BJ (cell line): ENCODE results near the gene VPS37C. TPM values are rescaled to one million over a fixed set of nuclear protein-coding genes. Genes with fewer than 3 reads are reported as not detected.

ENCODE experiments used
- CTCF ChIA-PET: fragments of 350-600 bp; formaldehyde crosslinking; extraction: SDS; loops from one replicate; lab custom pipeline; 2021; ENCODE audit warnings: antibody characterized with exemption, inconsistent platforms; lab: Yijun Ruan, JAX
- POLR2A ChIA-PET: fragments of 300-600 bp; sonication (Branson Sonifier 250); formaldehyde crosslinking; extraction: SDS; loops from one replicate; lab custom pipeline; 2021; ENCODE audit warnings: antibody characterized with exemption; lab: Charles Lee
- DNase-seq: peaks from one replicate; pipeline ENCODE4 v3.0.0-alpha.2; 2011; ENCODE audit warnings: low read depth
- H3K27me3 ChIP-seq: 2 replicates; pipeline ENCODE4 v1.6.0; 2011; ENCODE audit warnings: low read length; ENCODE audit not compliant: control insufficient read depth, insufficient read depth
- H3K36me3 ChIP-seq: 2 replicates; pipeline ENCODE4 v1.5.1; 2011; ENCODE audit warnings: low read length; ENCODE audit not compliant: control insufficient read depth, insufficient read depth
- H3K4me3 ChIP-seq: 2 replicates; pipeline ENCODE4 v1.5.1; 2011; ENCODE audit warnings: low read depth, mild to moderate bottlenecking, control low read depth, low read length
- CTCF ChIP-seq: IDR thresholded peaks from 2 replicates; pipeline ENCODE4 v1.5.1; 2011; ENCODE audit warnings: low read depth, mild to moderate bottlenecking, control low read depth, inconsistent platforms, low read length, moderate library complexity; ENCODE audit not compliant: insufficient read depth
- polyA plus RNA-seq: library from polyadenylated mRNA; depleted of rRNA; stranded (reverse); fragments of >200 nt; gene quantifications from 2 replicates; pipeline ENCODE4 v1.2.3, GENCODE V29; 2011

The VPS37C gene
- polyA plus RNA-seq, 1 experiment: 17.5 TPM

DNA sequence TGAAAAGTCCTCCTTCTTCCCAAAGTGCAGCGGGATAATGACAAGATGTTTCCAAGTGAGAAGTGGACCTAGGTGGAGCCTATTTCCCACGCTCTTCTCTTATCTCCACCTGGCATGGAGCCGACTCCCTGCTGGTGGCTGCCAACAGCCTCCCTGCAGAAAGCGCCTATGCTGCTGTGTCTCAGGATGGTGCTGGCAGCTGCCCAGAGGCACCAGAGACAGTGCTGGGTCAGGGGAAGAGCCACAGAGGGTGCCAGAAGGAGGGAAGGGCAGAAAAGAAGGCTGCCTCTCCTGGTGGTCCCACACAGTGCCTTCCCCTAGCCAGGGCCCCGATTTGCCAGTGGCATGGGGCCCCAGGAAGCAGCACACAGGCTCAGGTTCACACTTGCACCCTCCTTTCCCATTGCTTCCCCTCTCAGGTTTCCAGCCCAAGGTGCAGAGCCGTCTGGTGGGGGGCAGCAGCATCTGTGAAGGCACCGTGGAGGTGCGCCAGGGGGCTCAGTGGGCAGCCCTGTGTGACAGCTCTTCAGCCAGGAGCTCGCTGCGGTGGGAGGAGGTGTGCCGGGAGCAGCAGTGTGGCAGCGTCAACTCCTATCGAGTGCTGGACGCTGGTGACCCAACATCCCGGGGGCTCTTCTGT lies 39.9 kb downstream of the VPS37C start:
- H3K36me3 ChIP-seq: no peaks in the 10 kb centered on the region

GRCh38 chr11:61120706-61121191 lies 40.5 kb downstream of the VPS37C start:
- no peak overlapping the region for H3K4me3 ChIP-seq
- TF ChIP-seq CTCF: no peak
- no peak for DNase-seq
- H3K36me3 ChIP-seq: no peaks in the 10 kb centered on the region
- ChIA-PET POLR2A (no interaction called here), CTCF (interaction anchor here (2.2 kb wide), 1 partner anchor 9 kb away, joined by 13 read pairs; no protein-coding TSS in a partner anchor)
- peaks cover 5% of the 10 kb centered on the region for H3K27me3 ChIP-seq

More for the DNA sequence above, 39.9 kb downstream of the VPS37C start:
- POLR2A ChIA-PET: no interaction called here
- CTCF ChIA-PET: interaction anchor here (1.2 to 2.2 kb wide), 2 partner anchors 8 to 151 kb away, joined by 3 to 13 read pairs; no protein-coding TSS in a partner anchor
- no peak for DNase-seq
- Histone ChIP-seq H3K4me3 (no peak overlapping the region), H3K27me3 (peaks cover 8% of the 10 kb centered on the region)
- TF ChIP-seq CTCF: no peak

DNA sequence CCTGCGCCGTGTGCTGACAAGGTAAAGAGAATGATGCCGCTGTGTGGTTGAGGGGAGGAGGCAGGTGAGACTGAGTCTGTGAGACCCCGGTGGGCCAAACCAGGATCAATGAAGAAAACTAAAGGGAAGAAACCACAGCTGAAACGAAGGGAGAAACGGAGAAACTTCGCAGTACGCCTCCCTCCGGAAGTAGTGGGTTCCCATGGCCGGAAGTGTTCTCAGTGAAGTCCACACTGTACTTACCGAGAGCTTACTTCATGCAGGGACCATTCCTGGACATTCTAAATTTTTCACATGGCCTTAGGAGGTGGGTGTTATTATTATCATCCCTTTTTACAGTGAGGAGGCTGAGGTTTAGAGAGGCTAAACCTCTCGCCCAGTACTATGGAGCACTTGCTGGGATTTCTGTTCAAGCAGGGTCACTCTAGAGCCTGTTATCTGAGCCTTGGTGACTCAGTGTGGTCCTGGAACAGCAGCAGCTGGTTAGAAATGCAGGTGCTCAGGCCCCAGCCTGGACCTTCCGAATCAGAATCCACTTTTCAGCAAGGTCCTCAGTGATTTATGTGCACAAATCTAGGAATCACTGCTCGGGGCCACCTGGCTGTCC lies 41.0 kb downstream of the VPS37C start:
- POLR2A ChIA-PET: no interaction called here

DNA sequence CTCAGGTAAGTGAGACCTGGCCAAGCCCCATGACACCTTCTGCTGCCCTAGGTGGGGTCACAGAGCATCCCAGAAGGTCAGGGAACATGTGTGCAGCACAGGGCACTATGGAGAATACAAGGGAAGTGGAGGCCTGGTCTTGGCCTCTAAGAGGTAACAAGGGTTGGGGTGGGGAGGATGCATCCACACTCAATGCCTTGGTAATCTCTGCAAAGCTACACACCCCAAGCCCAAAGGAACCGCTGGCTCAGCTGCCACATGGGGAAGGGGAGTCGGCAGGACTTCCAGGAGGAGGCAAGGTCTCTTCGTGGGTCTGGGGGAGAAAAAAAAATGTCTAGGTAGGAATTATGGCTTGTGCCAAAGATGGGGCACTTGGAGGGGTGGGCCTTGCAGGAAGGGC lies 41.7 kb downstream of the VPS37C start:
- Histone ChIP-seq H3K4me3 (no peak overlapping the region), H3K36me3 (no peaks in the 10 kb centered on the region), H3K27me3 (peaks cover 3% of the 10 kb centered on the region; the same call in 1 of the 2 replicates)
- no peak for TF ChIP-seq CTCF
- no peak for DNase-seq
- ChIA-PET CTCF (interaction anchor here (0.7 to 2.2 kb wide), 2 partner anchors 10 to 175 kb away, joined by 3 to 13 read pairs; no protein-coding TSS in a partner anchor), POLR2A (no interaction called here)

More for the DNA sequence above, 41.0 kb downstream of the VPS37C start:
- CTCF ChIA-PET: interaction anchor here (0.7 to 2.2 kb wide), 2 partner anchors 10 to 174 kb away, joined by 3 to 13 read pairs; no protein-coding TSS in a partner anchor
- DNase-seq: no peak
- Histone ChIP-seq H3K4me3 (no peak overlapping the region), H3K36me3 (no peaks in the 10 kb centered on the region), H3K27me3 (peaks cover 3% of the 10 kb centered on the region; the same call in 1 of the 2 replicates)
- no peak for TF ChIP-seq CTCF

DNA sequence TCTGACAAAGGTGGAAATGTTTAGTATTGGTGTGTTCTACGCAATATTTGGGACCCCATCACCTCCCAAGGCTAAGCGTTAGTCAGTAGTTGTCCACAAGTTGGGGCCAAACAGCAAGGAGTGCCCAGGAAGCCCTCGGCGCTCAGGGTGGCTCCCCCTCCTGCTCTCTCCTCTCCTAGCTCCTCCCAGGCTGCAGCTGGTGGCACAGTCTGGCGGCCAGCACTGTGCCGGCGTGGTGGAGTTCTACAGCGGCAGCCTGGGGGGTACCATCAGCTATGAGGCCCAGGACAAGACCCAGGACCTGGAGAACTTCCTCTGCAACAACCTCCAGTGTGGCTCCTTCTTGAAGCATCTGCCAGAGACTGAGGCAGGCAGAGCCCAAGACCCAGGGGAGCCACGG lies 42.2 kb downstream of the VPS37C start:
- no peak for DNase-seq
- ChIA-PET POLR2A (no interaction called here), CTCF (interaction anchor here (2.2 kb wide), 1 partner anchor 11 kb away, joined by 13 read pairs; no protein-coding TSS in a partner anchor)

More for the DNA sequence above, 42.2 kb downstream of the VPS37C start:
- no peak overlapping the region for H3K4me3 ChIP-seq
- H3K36me3 ChIP-seq: no peaks in the 10 kb centered on the region
- H3K27me3 ChIP-seq: peaks cover 3% of the 10 kb centered on the region; the same call in 1 of the 2 replicates
- no peak for TF ChIP-seq CTCF
